Activated gamma-delta T cell (primary cell): Measurements from ENCODE around the gene C10orf90.

ENCODE experiments used
- DNase-seq: peaks from one replicate; lab custom pipeline; 2025; lab: John Stamatoyannopoulos, UW

C10orf90 gene

DNA sequence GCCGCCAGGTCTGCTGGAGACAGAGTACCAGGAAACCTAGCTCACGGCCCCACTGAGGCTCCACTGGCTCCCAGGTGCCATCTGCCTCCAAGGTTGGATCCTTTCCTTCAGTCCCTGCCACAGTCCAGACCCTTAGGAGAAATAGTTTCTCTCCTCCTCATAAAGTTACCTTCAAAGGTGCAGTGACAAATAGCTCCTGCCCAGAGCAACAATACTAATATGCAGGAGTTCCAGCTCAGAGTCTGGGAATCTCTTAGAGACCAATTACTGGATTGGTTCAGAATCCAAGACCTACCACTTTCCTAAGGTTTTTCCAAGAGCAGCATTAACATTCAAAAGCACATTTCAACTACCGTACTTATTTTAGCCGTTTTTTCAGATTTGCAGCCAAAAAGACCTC lies 241.2 kb downstream of the C10orf90 start:
- DNase-seq, result no peak

DNA sequence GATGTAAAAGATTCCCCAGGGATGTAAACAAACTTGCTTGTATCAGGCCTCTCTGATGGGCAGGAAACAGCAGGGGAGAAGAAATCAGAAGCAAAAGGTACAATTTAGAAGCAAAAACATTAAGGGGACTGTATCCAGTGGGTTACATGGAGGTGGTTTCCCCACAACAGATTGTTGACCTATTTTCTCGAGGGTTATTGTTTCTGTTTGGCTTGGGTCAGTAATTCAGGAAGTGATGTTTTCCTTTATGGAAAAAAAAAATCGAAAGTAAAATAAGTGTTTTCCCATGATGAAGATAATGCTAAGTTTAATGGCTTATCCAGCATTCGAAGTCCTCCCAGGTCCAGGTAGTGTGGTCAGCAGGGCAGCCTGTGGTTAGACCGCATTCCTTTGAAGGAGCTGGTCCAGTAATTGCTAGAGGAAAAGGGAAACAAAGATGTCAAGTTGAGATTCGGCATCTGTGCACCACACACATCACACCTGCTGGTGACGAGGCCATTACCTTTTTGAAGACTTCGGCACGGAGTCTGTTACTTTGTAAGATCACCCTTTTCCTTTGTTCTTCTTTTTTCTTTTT lies 244.9 kb downstream of the C10orf90 start:
- DNase-seq, result no peak

DNA sequence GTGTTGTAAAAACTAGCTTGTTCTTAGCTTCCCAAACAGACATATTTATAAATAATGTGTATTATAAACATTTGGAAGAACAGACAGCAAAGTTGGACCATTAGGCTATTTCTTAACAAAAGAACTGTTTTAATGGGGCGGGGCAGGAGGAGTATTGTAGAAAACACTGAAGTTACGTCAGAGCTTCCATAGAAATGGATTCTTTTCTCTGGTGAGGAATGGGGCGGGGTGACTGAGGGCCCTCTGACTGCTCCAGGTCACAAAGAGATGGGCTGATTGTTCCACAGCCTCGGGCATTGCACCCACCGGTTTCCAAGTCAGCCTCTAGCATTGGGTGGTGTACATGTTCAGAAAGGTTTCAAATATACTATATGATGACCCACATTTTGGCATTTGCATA lies 245.5 kb downstream of the C10orf90 start:
- no peak for DNase-seq

DNA sequence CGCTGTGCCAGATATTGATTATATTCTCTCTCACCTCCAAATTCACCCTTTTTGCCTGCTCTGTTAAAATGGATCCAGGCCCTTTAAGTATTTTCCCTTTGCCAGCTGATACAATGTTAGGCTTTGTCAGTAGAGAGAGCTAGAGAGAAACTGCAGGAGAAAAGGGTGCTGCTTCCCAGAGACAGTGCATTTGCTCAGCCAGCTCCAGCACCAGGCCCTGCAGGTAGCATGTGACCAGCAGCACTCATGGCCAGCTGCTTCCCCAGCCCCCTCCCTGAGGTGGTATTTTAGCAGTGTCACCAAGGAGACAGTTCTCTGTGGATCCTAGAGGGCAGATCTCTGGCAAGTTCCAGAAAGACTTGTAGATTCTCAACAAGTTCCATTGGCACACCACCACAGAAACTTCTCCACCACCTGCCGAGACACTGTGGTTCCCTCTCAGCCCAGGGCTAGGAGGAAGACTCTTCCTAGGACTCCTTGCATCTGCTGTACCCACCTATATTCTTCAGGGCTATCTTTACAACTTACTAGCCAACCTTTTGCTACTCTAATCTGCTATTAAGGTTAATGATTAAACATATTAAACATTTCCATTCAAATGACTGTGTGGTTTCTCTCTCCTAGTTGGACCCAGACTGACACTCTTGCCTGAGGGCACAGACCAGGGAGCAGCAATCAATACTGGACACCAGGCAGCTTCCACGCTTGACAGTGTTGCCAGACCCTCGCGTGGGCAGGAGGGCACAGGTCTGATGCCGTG lies 246.6 kb downstream of the C10orf90 start:
- no peak for DNase-seq

DNA sequence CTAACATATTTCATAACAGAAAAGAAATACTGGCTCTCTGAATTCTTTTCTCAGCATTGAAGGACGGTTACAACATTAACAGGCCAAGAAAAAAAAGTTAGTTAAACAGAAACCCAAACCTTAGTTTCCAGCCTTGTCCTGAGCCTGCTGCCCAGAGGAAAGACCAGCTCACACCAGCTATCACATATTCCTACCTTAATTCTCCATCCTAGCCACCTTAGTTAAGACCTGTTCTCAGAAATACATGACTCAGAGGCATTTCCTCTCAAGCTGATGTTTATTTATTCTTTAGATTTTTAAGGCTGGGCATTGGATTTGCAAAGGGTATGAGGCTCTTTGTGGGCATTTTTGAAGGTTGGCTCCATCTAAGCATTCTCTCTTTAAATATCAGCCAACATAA lies 247.9 kb downstream of the C10orf90 start:
- no peak for DNase-seq

DNA sequence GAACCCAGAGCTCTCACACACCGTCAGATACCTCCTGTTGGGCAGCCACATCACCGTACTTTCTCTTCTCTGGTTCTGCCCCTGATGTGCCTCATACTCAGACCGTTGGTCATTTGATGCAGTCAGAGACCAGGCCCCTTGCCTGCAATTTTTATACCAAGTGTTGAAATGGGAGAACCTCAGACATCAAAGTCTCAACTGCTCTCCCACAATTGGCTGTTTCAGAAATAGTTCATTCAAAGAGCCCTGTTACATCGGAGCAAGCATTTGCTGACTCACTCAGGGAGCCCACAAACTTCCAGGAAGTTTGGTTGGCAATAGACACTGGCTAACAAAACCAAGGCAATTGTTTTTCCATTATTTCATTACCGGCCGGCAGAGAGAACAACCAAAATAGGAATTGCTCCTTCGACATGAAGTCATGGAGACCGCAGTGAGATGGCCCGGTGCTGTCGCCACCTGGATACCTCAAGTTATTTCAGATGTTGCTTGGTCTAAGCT lies 248.7 kb downstream of the C10orf90 start:
- DNase-seq, result no peak

DNA sequence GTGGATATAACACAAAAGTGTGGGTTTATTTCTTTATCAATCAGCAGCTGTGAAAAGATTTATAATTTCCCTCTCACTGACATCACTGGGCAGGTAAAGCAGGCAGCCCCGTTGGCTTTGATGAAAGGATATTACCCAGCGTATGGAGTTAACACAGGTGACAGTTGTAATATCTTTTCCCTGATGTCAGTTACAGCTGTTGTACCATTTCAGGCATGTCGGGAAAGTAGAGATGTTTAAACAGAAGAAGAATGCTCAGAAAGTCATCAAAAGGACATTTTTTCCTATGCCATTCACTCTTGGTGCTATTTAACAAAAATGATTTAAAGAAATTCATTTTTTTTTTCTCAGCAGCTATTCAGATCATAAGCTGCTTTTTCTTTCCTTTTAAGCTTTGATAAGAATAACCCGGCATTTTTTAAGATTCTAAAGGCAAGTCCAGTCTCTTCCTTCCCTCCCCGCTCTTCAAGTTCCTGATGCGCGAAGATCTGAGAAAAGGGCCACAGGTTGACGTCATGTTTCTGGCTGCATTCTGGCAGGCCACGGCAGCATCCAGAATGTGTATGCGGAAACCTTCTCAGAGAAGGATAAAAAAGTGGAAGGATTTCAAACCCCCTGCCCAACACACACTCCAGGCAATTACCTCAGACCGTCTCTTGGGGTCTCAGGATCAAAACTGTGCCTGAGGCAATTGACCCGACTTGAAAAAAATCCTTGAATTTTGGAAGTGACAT lies 249.8 kb downstream of the C10orf90 start:
- DNase-seq, result no peak

DNA sequence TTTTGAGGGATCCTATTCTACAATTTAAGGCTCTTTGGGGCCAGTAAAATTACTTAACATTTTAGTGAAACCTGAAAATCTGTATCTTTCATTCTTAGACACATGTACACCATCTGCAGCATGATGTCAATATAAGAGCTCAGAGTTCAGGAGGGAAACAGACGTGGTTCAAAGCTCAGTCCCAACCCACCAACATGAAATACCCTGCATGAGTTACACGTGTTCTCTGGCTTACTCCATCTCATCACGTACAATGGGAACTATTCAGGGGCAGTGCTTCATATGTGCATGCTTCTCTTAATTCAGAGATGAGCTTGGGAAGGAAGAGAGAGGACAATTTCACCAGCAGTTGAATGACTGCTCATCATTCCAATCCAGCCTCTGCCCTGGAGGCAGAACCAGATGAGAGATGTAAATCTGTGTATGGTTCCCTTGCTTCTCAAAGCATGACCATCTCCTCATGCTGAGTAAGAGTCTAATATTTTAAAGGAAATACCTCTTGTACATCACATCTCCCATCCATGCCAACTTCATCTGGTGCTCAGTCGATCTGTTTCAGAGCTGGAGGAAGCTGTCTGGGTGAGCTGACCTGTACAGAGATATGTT lies 253.2 kb downstream of the C10orf90 start:
- DNase-seq, result no peak

DNA sequence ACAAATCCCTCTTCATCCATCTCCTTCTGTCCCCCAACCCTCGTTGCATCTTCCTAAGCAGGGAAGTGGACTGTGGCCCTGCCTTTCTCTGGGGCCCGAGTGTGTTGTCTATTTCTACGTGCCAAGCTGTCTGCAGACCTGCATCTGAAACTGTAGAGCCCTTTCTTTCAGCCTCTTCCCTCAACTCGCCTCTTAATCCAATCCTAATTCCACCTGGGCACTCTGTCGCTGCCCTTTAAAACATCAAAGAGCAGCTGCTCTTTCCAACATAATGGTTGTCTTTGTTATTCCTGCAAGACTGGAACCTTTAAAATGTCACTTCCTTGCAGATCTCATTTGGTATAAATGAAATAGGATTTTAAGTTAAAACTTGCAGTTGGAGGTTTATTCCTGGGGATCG lies 260.7 kb downstream of the C10orf90 start:
- DNase-seq, result no peak

DNA sequence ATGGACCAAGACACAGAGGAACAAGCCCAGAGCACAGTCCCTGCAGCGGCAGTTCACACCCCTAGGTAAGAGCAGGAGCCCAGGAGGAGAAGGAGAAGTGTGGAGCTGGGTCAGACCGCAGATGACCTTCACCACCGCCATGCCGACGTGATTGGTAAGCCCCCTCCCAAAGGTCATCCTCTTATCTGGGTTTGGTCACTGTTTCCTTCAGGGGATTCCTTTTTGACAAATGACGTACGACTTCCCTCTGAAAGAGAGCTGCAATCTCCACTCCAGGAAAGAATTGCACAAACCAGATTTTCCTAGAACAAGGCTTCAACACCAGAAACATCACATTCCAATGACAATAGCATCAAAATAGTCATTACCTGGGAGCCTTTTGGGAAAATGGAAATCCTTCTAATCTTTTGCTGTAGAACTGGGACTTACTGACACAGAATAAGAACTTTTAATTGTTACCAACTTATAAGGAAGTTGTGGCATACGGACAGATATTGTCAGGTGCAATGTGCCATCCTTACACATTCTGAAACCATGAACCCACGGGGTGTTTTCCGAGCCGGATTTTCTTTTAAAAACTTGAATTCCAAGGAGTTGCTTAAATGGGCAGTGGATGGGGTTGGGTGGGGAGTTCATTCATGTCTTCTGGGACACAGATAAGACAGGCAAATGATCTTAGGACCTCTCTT lies 261.4 kb downstream of the C10orf90 start:
- DNase-seq, result no peak

DNA sequence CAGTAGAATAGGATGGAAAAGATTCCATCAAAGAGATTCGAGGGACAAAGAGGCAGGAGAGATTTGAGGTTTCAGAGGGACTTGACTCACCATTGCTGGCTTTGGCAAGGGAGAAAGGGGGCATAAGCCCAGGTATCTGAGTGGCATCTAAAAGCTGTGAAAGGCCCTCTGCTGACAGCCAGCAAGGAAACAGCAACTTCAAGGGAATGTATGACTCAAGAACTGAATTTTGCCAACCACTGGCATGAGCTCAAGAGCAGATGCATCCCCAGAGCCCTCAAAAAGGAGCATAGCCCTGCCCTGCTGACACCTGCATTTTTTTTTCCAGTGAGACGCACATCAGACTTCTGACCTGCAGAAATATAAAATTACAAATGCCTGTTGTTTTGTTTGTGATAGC lies 262.7 kb downstream of the C10orf90 start:
- no peak for DNase-seq

DNA sequence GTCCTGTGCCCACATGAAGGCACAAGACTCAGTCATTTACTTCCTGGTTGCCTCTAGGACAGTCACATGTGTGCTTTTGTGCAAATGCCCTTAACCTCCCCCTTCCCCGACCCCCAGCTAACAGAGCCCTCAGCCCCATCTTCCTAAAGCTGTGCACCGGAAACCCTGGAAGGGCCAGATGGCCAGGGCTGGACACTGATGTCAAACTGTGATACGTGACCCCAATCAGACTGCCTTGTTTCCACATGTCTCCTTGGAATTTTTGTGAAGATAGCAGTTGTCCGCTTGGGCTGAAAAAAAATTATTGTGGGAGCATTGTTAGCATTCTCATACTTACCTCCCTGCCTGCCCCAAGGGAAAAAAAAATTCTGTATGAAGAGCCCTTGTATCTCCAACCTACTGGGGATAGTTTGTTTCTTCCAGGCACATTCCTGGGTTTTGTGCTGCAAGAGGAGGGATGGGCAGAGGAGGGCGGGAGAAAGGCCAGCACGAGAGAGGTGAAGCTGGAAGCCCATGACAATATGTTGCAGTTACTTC lies 265.2 kb downstream of the C10orf90 start:
- DNase-seq, result no peak

DNA sequence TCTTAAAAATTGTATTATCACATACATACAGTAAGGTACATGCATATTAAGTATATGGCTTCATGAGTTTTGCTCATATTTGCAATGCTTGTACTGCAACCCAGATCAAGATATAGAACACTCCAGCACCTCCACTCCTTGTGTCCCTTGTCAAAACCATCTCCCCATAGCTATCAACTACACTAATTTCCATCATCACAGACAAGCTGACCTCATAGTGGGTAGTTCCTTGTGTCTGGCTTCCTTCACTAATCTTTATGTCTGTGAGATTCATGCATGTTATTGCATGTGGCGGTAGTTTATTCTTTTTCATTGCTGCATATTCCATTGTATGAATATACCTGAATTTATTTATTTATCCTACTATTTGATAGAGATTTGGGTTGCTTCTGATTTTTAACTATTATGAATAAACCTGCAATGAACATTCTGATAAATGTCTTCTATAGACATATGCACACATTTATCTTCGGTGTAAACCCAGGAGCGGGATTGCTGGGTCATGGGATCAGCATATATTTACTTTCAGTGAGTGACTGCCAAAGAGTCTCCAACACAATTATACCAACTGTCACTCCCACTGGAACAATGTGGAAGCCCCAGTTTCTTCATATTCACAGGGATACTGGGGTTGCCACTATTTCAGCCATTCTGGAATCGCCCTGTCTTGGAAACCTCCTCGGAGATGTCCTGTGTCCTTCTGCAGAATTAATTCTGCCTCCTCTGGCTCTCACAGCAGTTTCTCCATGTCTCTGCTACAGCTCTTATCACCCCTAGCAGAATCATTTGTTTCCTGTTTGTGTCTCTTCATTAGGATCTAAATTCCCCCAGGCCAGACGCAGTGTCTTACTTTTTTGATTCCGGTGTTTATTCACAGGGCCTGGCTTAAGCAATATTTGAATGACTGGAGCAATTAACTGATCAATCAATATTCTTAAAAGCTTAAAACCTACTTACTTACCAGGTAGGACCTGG lies 267.5 kb downstream of the C10orf90 start:
- no peak for DNase-seq

DNA sequence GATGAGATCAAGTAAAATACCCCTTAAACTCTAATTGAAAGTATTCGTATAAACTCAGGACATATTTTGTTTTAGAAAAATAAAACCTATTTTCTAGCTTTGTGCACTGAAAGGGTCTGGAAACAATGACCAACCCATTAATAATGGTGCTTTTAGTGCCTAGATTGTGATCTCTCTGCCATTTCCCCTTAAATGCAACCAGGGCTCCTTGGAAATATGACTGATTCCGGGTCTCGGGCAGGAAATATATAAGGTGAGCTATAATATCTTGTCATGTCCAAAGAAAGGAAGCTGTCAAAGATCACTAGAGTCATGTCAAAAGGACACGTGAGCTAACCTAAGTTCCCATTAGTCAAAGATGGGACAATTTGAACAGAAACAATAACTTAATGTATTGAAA lies 269.9 kb downstream of the C10orf90 start:
- no peak for DNase-seq

DNA sequence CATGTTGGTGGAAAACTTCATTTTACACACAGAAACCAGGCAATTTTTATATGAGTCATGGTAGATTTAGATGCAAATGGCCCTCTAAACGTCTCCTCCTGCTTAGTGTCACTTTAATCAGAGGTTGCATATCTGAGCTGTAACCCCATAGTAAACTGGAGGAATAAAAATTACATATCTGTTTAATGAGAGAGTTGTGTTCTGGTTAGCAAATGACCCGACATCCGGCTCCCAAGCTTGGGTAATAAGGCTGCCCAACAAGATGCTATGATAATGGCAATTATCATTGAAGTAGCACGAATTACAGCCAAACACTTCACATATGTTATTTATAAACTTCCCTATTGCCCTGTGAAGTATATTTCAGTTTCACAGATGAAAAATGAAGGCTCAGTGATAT lies 271.6 kb downstream of the C10orf90 start:
- no peak for DNase-seq

DNA sequence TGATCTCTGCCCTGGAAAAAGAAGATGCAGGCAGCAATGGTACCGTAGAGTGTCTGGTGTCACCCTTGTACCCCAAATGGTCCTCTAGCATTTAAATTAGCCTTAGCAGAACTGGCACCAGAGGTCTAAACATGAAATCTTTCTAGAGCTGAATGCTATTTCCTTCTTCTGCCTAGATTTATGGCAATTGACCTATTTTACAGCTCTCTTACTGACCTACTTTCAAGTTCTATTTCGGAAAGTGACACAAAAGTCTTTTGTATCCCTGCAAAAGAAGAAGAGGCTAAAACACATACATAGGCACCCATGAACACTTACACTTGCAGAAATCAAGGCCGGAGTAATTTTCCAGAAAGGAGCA lies 272.1 kb downstream of the C10orf90 start:
- DNase-seq, result no peak

DNA sequence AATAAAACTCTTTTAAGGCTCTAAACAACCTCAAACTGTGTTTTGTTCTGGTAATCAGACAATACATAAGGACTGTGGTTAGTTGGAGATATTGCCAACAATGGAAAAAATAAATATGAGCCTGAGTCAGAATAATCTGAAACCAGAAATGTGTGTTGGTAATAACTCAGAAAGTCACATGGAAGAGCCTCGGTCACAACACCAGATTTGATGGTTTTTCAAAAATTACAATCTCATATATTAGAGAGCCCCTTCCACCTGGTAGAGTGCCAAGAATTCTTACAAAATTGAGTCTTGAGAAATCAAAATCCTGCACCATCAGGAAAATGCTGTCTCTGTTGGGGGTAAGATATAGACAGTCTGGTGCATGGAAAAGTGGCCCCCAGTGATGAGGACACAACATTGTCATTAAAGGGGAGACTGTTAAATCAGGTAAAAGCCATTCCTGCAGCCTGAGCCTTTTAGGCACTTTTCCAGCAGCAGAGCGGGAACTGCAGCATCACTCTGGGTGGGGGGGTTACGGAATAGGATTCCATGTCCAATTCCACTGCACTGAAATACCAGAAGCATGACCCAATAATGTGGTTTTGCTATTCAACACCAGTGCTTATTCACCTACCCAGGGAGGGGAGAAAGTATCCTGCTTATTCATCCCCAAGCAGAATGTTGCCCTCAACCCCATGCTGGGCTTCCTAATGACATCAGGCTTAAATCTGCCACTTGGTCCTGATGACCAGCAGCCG lies 272.7 kb downstream of the C10orf90 start:
- DNase-seq, result no peak

DNA sequence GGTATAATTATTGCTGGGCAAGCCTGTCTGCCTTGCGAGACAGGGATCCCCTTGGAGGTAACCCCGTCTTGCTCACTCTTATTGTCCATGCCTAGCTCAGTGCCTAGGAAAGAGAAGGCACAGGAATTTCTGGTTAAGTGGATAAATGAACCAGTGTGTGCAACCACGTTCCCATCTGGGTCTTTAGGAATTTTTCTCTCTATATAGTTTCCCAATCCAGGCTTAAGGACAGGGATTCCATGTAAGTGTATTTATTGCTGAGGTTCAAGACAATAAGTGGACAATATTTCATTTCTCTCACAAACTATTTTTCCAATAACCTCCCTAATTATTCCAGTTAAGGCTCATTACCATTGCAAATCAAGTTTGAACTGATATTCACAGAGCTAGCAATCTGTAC lies 273.3 kb downstream of the C10orf90 start:
- no peak for DNase-seq

DNA sequence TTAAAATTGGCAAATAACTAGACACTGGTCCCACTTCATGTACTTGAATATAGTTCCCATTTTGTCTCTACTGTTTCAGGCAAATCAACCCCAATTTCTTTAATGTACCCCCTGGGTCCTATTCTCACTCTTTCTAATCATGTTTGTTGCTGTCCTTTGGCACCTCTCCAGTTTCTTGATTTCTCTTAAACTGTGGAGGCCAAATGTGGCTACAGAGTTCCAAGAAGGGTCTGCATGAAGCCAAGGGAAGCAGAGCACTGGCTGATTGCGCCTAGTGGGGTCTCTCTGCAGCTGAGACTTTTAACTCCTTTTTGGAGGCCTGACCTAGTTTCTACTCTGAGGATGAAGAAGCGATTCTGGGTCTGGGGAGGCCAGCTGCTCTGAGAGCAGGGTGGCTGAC lies 275.5 kb downstream of the C10orf90 start:
- no peak for DNase-seq

DNA sequence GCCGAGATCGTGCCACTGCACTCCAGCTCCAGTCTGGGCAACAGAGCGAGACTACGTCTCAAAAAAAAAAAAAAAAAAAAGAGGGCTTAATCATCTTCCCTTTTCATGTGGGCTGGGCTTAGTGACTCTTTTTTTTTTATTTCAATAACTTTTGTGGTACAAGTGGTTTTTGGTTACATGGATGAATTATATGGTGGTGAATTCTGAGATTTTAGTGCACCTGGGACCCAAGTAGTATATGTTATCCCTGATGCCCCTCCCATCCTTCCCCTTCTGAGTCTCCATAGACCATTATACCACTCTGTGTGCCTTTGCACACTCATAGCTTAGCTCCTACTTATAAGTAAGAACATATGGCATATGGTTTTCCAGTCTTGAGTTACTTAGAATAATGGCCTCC lies 277.4 kb downstream of the C10orf90 start:
- no peak for DNase-seq
